H9 (cell line): Measurements from ENCODE around the gene CRYGD. TPM values are rescaled to one million over a fixed set of nuclear protein-coding genes. Genes with fewer than 3 reads are reported as not detected.

Source experiments
- DNase-seq: peaks from one replicate; pipeline ENCODE4 v3.0.0-alpha.2; 2017
- H2AFZ ChIP-seq: one replicate; pipeline ENCODE4 v1.6.1; 2013; ENCODE audit warnings: mild to moderate bottlenecking, low read length, control low read depth, moderate library complexity
- H2AK5ac ChIP-seq: 2 replicates; pipeline ENCODE4 v1.6.1; 2013; ENCODE audit warnings: low read length, control low read depth, mixed read lengths; ENCODE audit not compliant: insufficient read length
- H2BK120ac ChIP-seq: one replicate; pipeline ENCODE4 v1.6.1; 2013; ENCODE audit warnings: low read depth, mild to moderate bottlenecking, low read length, control low read depth, inconsistent platforms; ENCODE audit not compliant: poor library complexity, severe bottlenecking
- H2BK12ac ChIP-seq: 2 replicates; pipeline ENCODE4 v1.6.1; 2013; ENCODE audit warnings: low read length, control low read depth, mixed read lengths, low read depth; ENCODE audit not compliant: insufficient read length
- H2BK15ac ChIP-seq: 2 replicates; pipeline ENCODE4 v1.6.1; 2013; ENCODE audit warnings: low read depth, low read length, control low read depth
- H2BK20ac ChIP-seq: one replicate; pipeline ENCODE4 v1.6.1; 2013; ENCODE audit warnings: low read depth, mild to moderate bottlenecking, low read length, control low read depth, inconsistent platforms; ENCODE audit not compliant: poor library complexity, severe bottlenecking
- H2BK5ac ChIP-seq: 2 replicates; pipeline ENCODE4 v1.6.1; 2013; ENCODE audit warnings: low read length, control low read depth, mixed read lengths; ENCODE audit not compliant: insufficient read length
- H3K14ac ChIP-seq: 2 replicates; pipeline ENCODE4 v1.6.1; 2013; ENCODE audit warnings: low read length, control low read depth; ENCODE audit not compliant: insufficient read depth
- H3K18ac ChIP-seq: 2 replicates; pipeline ENCODE4 v1.6.1; 2013; ENCODE audit warnings: low read depth, mild to moderate bottlenecking, mixed read lengths, low read length, control low read depth; ENCODE audit not compliant: insufficient read length
- H3K23ac ChIP-seq: 2 replicates; pipeline ENCODE4 v1.6.1; 2013; ENCODE audit warnings: low read length, control low read depth, mixed read lengths, low read depth; ENCODE audit not compliant: insufficient read length
- H3K23me2 ChIP-seq: 2 replicates; pipeline ENCODE4 v1.6.1; 2013; ENCODE audit warnings: low read depth, mild to moderate bottlenecking, mixed read lengths, low read length, control low read depth; ENCODE audit not compliant: insufficient read length, poor library complexity, severe bottlenecking
- H3K27ac ChIP-seq: 2 replicates; pipeline ENCODE4 v1.5.1; 2013; ENCODE audit warnings: low read length, control low read depth, mixed read lengths, low read depth; ENCODE audit not compliant: insufficient read length
- H3K27me3 ChIP-seq: 2 replicates; pipeline ENCODE4 v1.6.1; 2013; ENCODE audit warnings: low read length, control low read depth, inconsistent platforms; ENCODE audit not compliant: insufficient read depth
- H3K4ac ChIP-seq: 2 replicates; pipeline ENCODE4 v1.6.1; 2013; ENCODE audit warnings: low read depth, mild to moderate bottlenecking, control low read depth, inconsistent platforms, low read length, moderate library complexity
- H3K4me1 ChIP-seq: 2 replicates; pipeline ENCODE4 v1.6.1; 2013; ENCODE audit warnings: low read length, control low read depth, inconsistent platforms; ENCODE audit not compliant: insufficient read depth
- H3K4me2 ChIP-seq: 2 replicates; pipeline ENCODE4 v1.6.1; 2013; ENCODE audit warnings: low read length, control low read depth, mixed read lengths; ENCODE audit not compliant: insufficient read length, insufficient read depth
- H3K56ac ChIP-seq: 2 replicates; pipeline ENCODE4 v1.6.1; 2013; ENCODE audit warnings: low read depth, mild to moderate bottlenecking, mixed read lengths, low read length, control low read depth; ENCODE audit not compliant: insufficient read length
- H3K79me1 ChIP-seq: 2 replicates; pipeline ENCODE4 v1.6.1; 2013; ENCODE audit warnings: low read depth, mild to moderate bottlenecking, moderate library complexity, low read length, control low read depth, inconsistent platforms; ENCODE audit not compliant: insufficient read depth, poor library complexity, severe bottlenecking
- H3K79me2 ChIP-seq: 2 replicates; pipeline ENCODE4 v1.6.1; 2013; ENCODE audit warnings: low read length, control low read depth, inconsistent platforms; ENCODE audit not compliant: insufficient read depth
- H3K9ac ChIP-seq: 2 replicates; pipeline ENCODE4 v1.6.1; 2013; ENCODE audit warnings: low read length, control low read depth, mixed read lengths; ENCODE audit not compliant: insufficient read length; ENCODE audit errors: extremely low read depth
- H3K9me3 ChIP-seq: one replicate; pipeline ENCODE4 v1.6.1; 2013; ENCODE audit warnings: low read depth, low read length, inconsistent platforms; ENCODE audit not compliant: control insufficient read depth
- H3T11ph ChIP-seq: one replicate; pipeline ENCODE4 v1.6.1; 2013; ENCODE audit warnings: mild to moderate bottlenecking, low read length, control low read depth, inconsistent platforms
- H4K20me1 ChIP-seq: one replicate; pipeline ENCODE4 v1.6.1; 2013; ENCODE audit not compliant: control insufficient read depth, insufficient read length, insufficient read depth
- H4K5ac ChIP-seq: 2 replicates; pipeline ENCODE4 v1.6.1; 2013; ENCODE audit warnings: low read depth, mild to moderate bottlenecking, mixed read lengths, low read length, control low read depth; ENCODE audit not compliant: insufficient read length
- H4K8ac ChIP-seq: replicated peaks from 2 replicates; pipeline ENCODE4 v1.6.1; 2013; ENCODE audit warnings: low read length, control low read depth, mixed read lengths, low read depth; ENCODE audit not compliant: insufficient read length
- H4K91ac ChIP-seq: 2 replicates; pipeline ENCODE4 v1.6.1; 2013; ENCODE audit warnings: low read depth, mild to moderate bottlenecking, moderate library complexity, mixed read lengths, low read length, control low read depth; ENCODE audit not compliant: insufficient read length
- H3K27ac Mint-ChIP-seq, 3 experiments: 2 replicates in 2 of 3; 3 replicates in 1 of 3; pipeline ENCODE4 v1.8.0; 2020 to 2021; ENCODE audit warnings: mixed read lengths in 3 of 3, mild to moderate bottlenecking in 1 of 3, moderate library complexity in 1 of 3
- H3K27me3 Mint-ChIP-seq: 2 replicates; pipeline ENCODE4 v1.8.0; 2021; ENCODE audit warnings: low read depth, mild to moderate bottlenecking, moderate library complexity, mixed read lengths
- H3K36me3 Mint-ChIP-seq, 3 experiments: 2 replicates in 2 of 3; 3 replicates in 1 of 3; pipeline ENCODE4 v1.8.0; 2020 to 2021; ENCODE audit warnings: low read depth in 3 of 3, mixed read lengths in 3 of 3; ENCODE audit not compliant: insufficient read depth in 1 of 3
- H3K4me1 Mint-ChIP-seq, 2 experiments: 2 replicates each; pipeline ENCODE4 v1.8.0; 2020; ENCODE audit warnings: mixed read lengths in 2 of 2
- H3K4me3 Mint-ChIP-seq, 2 experiments: 2 replicates in 1 of 2; 3 replicates in 1 of 2; pipeline ENCODE4 v1.8.0; 2020 to 2021; ENCODE audit warnings: mild to moderate bottlenecking in 2 of 2, mixed read lengths in 2 of 2, moderate library complexity in 1 of 2
- H3K9me3 Mint-ChIP-seq, 2 experiments: 2 replicates in 1 of 2; 3 replicates in 1 of 2; pipeline ENCODE4 v1.8.0; 2020; ENCODE audit warnings: mild to moderate bottlenecking in 2 of 2, mixed read lengths in 2 of 2, moderate library complexity in 1 of 2
- CTCF ChIP-seq: fragments of 200-600 bp; sonication (generic); conservative IDR thresholded peaks from 3 replicates; pipeline ENCODE4 v1.8.0; 2021; ENCODE audit warnings: antibody characterized with exemption, mild to moderate bottlenecking
- WGBS: extraction: QIAGEN DNeasy Blood & Tissue Kit; methylation state at CpG from one replicate; pipeline ENCODE4 v1.1.7; 2013; ENCODE audit warnings: missing lambda C conversion rate, low lambda C conversion rate, mixed read lengths; ENCODE audit not compliant: insufficient read length; ENCODE audit errors: extremely low coverage; 5-methylcytosine and 5-hydroxymethylcytosine counted together
- total RNA-seq: library from RNA; stranded (reverse); gene quantifications from 2 replicates; pipeline ENCODE4 v1.2.1, GENCODE V29; 2021

Gene CRYGD
- total RNA-seq, 1 experiment from 2014 or later: not detected

- H3K18ac ChIP-seq: no peak overlapping the region
- no peak overlapping the region for H2BK15ac ChIP-seq
- H3K27me3 ChIP-seq: no peaks in the 10 kb centered on the region
- Mint-ChIP-seq H3K4me1 (no peaks in the 10 kb centered on the region), H3K4me3 (no peak overlapping the region), H3K27me3 (no peaks in the 10 kb centered on the region), H3K27ac (no peak overlapping the region), H3K36me3 (no peaks in the 10 kb centered on the region; a peak in 1 of 7 replicates), H3K9me3 (peaks cover 2 to 3% of the 10 kb centered on the region in 2 experiments; a peak in 2 of 5 replicates)
- no peak overlapping the region for H3K9ac ChIP-seq
- H3K79me1 ChIP-seq: no peaks in the 10 kb centered on the region
- H3K56ac ChIP-seq: no peak overlapping the region
- no peak overlapping the region for H4K8ac ChIP-seq
- H3K9me3 ChIP-seq: no peaks in the 10 kb centered on the region
- no peak overlapping the region for H2AFZ ChIP-seq
- H4K91ac ChIP-seq: no peak overlapping the region
- TF ChIP-seq CTCF: no peak
- H2BK12ac ChIP-seq: no peak overlapping the region
- no peaks in the 10 kb centered on the region for H3K79me2 ChIP-seq
- no peak overlapping the region for H3K23ac ChIP-seq
- no CpG with 5 or more reads among the region's 4 CpGs for WGBS
- H3K14ac ChIP-seq: no peak overlapping the region
- no peaks in the 10 kb centered on the region for H3K4me1 ChIP-seq
- H2BK120ac ChIP-seq: no peak overlapping the region
- H4K20me1 ChIP-seq: no peaks in the 10 kb centered on the region
- H2BK5ac ChIP-seq: no peak overlapping the region
- H3K4me2 ChIP-seq: no peak overlapping the region
- H3K23me2 ChIP-seq: no peaks in the 10 kb centered on the region
- no peak overlapping the region for H3K4ac ChIP-seq
- no peak for DNase-seq
- H3K27ac ChIP-seq: no peak overlapping the region
- H2AK5ac ChIP-seq: no peak overlapping the region
- H4K5ac ChIP-seq: no peak overlapping the region
- no peak overlapping the region for H3T11ph ChIP-seq
- no peak overlapping the region for H2BK20ac ChIP-seq
Measured at GRCh38 chr2:208127090-208127489, 2.8 kb upstream of the CRYGD start.
